ENCODE measurements around the gene AFG1L. TPM values are rescaled to one million over a fixed set of nuclear protein-coding genes. Genes with fewer than 3 reads are reported as not detected.

AFG1L gene
- total RNA-seq, 3 donors from 2014 or later (not counting 1 experiment from before 2014, with no cell fraction given): 4.8 to 9.2 (median 5.2) TPM

GRCh38 chr6:108563292-108563691 lies 268.4 kb downstream of the AFG1L start:
- peaks cover 34% of the 10 kb centered on the region for H3K4me1 ChIP-seq (ENCODE audit: control insufficient read depth, insufficient read depth, low read length)
- H3K9me3 ChIP-seq (ENCODE audit: control insufficient read depth, insufficient read depth, low read length): no peaks in the 10 kb centered on the region
- peaks cover 6% of the 10 kb centered on the region for H3K36me3 ChIP-seq (ENCODE audit: control insufficient read depth, insufficient read depth, low read length)
- no peaks in the 10 kb centered on the region for H3K27me3 ChIP-seq (ENCODE audit: control insufficient read depth, insufficient read depth, low read length)
- H3K27ac ChIP-seq (ENCODE audit: low read length): no peak overlapping the region
- Mint-ChIP-seq H3K9me3 (no peaks in the 10 kb centered on the region), H3K36me3 (no peaks in the 10 kb centered on the region), H3K27me3 (ENCODE audit: low read depth in 2 of 2) (no peaks in the 10 kb centered on the region), H3K4me3 (peak overlapping the region; percentile 95), H3K27ac (peak overlapping the region; percentile 91), H3K4me1 (peaks cover 56 to 61% of the 10 kb centered on the region in 2 donors)
- WGBS (ENCODE audit: insufficient coverage): 97% methylated on average over 5 of the region's 8 CpGs
- TF ChIP-seq CTCF (IDR thresholded peaks at IDR 0.05): no peak
- intact Hi-C loops (cut with micrococcal nuclease): no loop called here
- DNase-seq (no peak), ATAC-seq (no peak)
- H3K4me3 ChIP-seq (ENCODE audit: low read length): no peak overlapping the region

- TF ChIP-seq CTCF (IDR thresholded peaks at IDR 0.05): no peak
- Histone ChIP-seq H3K27me3 (ENCODE audit: control insufficient read depth, insufficient read depth, low read length) (no peaks in the 10 kb centered on the region), H3K9me3 (ENCODE audit: control insufficient read depth, insufficient read depth, low read length) (no peaks in the 10 kb centered on the region), H3K27ac (ENCODE audit: low read length) (no peak overlapping the region), H3K36me3 (ENCODE audit: control insufficient read depth, insufficient read depth, low read length) (peaks cover 10% of the 10 kb centered on the region), H3K4me1 (ENCODE audit: control insufficient read depth, insufficient read depth, low read length) (peaks cover 38% of the 10 kb centered on the region), H3K4me3 (ENCODE audit: low read length) (no peak overlapping the region)
- H3K27ac Mint-ChIP-seq: peak overlapping the region; percentile 79 to 91
- intact Hi-C loops (cut with micrococcal nuclease): no loop called here
- H3K4me3 Mint-ChIP-seq: peak overlapping the region; percentile 65
- peak in 1 of 2 donors; percentile 20 for DNase-seq
- H3K9me3 Mint-ChIP-seq: no peaks in the 10 kb centered on the region
- no peaks in the 10 kb centered on the region for H3K36me3 Mint-ChIP-seq
- peaks cover 65 to 69% of the 10 kb centered on the region in 2 donors for H3K4me1 Mint-ChIP-seq
- no peaks in the 10 kb centered on the region for H3K27me3 Mint-ChIP-seq (ENCODE audit: low read depth in 2 of 2)
- no CpG with 5 or more reads among the region's 3 CpGs for WGBS (ENCODE audit: insufficient coverage)
- no peak for ATAC-seq
These were observed 269.3 kb downstream of the AFG1L start for GRCh38 chr6:108564178-108564577.

- Histone ChIP-seq H3K36me3 (ENCODE audit: control insufficient read depth, insufficient read depth, low read length) (peaks cover 16% of the 10 kb centered on the region), H3K4me3 (ENCODE audit: low read length) (no peak overlapping the region), H3K4me1 (ENCODE audit: control insufficient read depth, insufficient read depth, low read length) (peaks cover 38% of the 10 kb centered on the region), H3K27ac (ENCODE audit: low read length) (peak overlapping the region; percentile 68), H3K9me3 (ENCODE audit: control insufficient read depth, insufficient read depth, low read length) (no peaks in the 10 kb centered on the region), H3K27me3 (ENCODE audit: control insufficient read depth, insufficient read depth, low read length) (no peaks in the 10 kb centered on the region)
- Mint-ChIP-seq H3K4me1 (peaks cover 70 to 74% of the 10 kb centered on the region in 2 donors), H3K27ac (peak overlapping the region; percentile 79 to 91), H3K9me3 (no peaks in the 10 kb centered on the region), H3K36me3 (no peaks in the 10 kb centered on the region), H3K27me3 (ENCODE audit: low read depth in 2 of 2) (no peaks in the 10 kb centered on the region), H3K4me3 (peak overlapping the region; percentile 76)
- 4% methylated on average over 3 of the region's 4 CpGs for WGBS (ENCODE audit: insufficient coverage)
- no peak for TF ChIP-seq CTCF (IDR thresholded peaks at IDR 0.05)
- intact Hi-C loops (cut with micrococcal nuclease): loop anchor here (5.0 kb wide), 1 partner anchor 72 kb away; no protein-coding TSS in a partner anchor
- DNase-seq (peak in 1 of 2 donors; percentile 69), ATAC-seq (peak in 2 of 3 donors; percentile 1 to 51)
These were observed 270.4 kb downstream of the AFG1L start for GRCh38 chr6:108565091-108565766.
